AG08395 (cell line): Measurements from ENCODE around the gene ATP6AP1.
"Not testable (repeated sequence)": the region's sequence is repeated elsewhere in the genome, so short reads cannot be mapped to it uniquely, and the experiment has no call there.

Source experiments
- DNase-seq: peaks from one replicate; pipeline ENCODE4 v3.0.0; 2012; ENCODE audit warnings: mixed read lengths, low spot score

Gene ATP6AP1

GRCh38 chrX:154399527-154400368 lies 28.7 kb upstream of the ATP6AP1 start:
- DNase-seq: no peak

- not testable (repeated sequence) for DNase-seq
Observed at GRCh38 chrX:154400369-154400817, 28.1 kb upstream of the ATP6AP1 start.

- no peak for DNase-seq
Observed at GRCh38 chrX:154401045-154401799, 27.3 kb upstream of the ATP6AP1 start.

- DNase-seq: no peak
Observed at GRCh38 chrX:154401918-154402621, 26.4 kb upstream of the ATP6AP1 start.

GRCh38 chrX:154402622-154403127 lies 25.8 kb upstream of the ATP6AP1 start:
- no peak for DNase-seq

- no peak for DNase-seq
Observed at GRCh38 chrX:154403192-154403591, 25.3 kb upstream of the ATP6AP1 start.

- no peak for DNase-seq
Observed at GRCh38 chrX:154403858-154404257, 24.6 kb upstream of the ATP6AP1 start.

GRCh38 chrX:154404625-154405192 lies 23.8 kb upstream of the ATP6AP1 start:
- no peak for DNase-seq

- DNase-seq: no peak
Observed at GRCh38 chrX:154408659-154409221, 19.7 kb upstream of the ATP6AP1 start.

- peak; percentile 64 for DNase-seq
Observed at GRCh38 chrX:154409222-154409871, 19.1 kb upstream of the ATP6AP1 start, which contains the start of gene DNASE1L1. TSS of gene DNASE1L1 (minus strand) at chrX:154409254. CDS start at chrX:154405568, 3,686 bp downstream.

- DNase-seq: peak; percentile 45
Observed at GRCh38 chrX:154411981-154412340, 16.5 kb upstream of the ATP6AP1 start.

- no peak for DNase-seq
Observed at GRCh38 chrX:154412468-154412867, 16.0 kb upstream of the ATP6AP1 start.

GRCh38 chrX:154413142-154413541 lies 15.3 kb upstream of the ATP6AP1 start:
- no peak for DNase-seq

GRCh38 chrX:154417157-154417556 lies 11.3 kb upstream of the ATP6AP1 start:
- no peak for DNase-seq

- no peak for DNase-seq
Observed at GRCh38 chrX:154419189-154419588, 9.3 kb upstream of the ATP6AP1 start.

- no peak for DNase-seq
Observed at GRCh38 chrX:154419688-154420401, 8.6 kb upstream of the ATP6AP1 start.

- DNase-seq: no peak
Observed at GRCh38 chrX:154420402-154420756, 8.1 kb upstream of the ATP6AP1 start.

- no peak for DNase-seq
Observed at GRCh38 chrX:154426916-154427770, 1.3 kb upstream of the ATP6AP1 start.

GRCh38 chrX:154429711-154430110 lies 1.2 kb downstream of the ATP6AP1 start:
- DNase-seq: no peak
